Neural progenitor cell (in vitro differentiated cells): ENCODE results near the gene DSTN. TPM values are rescaled to one million over a fixed set of nuclear protein-coding genes. Genes with fewer than 3 reads are reported as not detected.

ENCODE experiments used
- DNase-seq: peaks from one replicate; pipeline ENCODE4 v3.0.0-alpha.2; 2016; ENCODE audit warnings: low spot score
- H2AFZ ChIP-seq: fragments of 200-600 bp; sonication (generic); replicated peaks from 2 replicates; pipeline ENCODE4 v1.6.1; 2016; ENCODE audit warnings: antibody characterized with exemption
- H3F3A ChIP-seq: fragments of 200-600 bp; sonication (generic); 2 replicates; pipeline ENCODE4 v1.6.1; 2016; ENCODE audit warnings: antibody characterized with exemption, low read depth
- H3K27ac ChIP-seq: fragments of 200-600 bp; sonication (generic); 2 replicates; pipeline ENCODE4 v1.5.1; 2016; ENCODE audit warnings: mild to moderate bottlenecking
- H3K27me3 ChIP-seq: fragments of 200-600 bp; sonication (generic); 2 replicates; pipeline ENCODE4 v1.6.1; 2016; ENCODE audit warnings: mild to moderate bottlenecking, moderate library complexity
- H3K36me3 ChIP-seq: fragments of 200-600 bp; sonication (generic); 2 replicates; pipeline ENCODE4 v1.5.1; 2016
- H3K4me1 ChIP-seq: fragments of 200-600 bp; sonication (generic); 2 replicates; pipeline ENCODE4 v1.6.1; 2016; ENCODE audit warnings: mixed run types
- H3K4me2 ChIP-seq: fragments of 200-600 bp; sonication (generic); 2 replicates; pipeline ENCODE4 v1.6.1; 2016
- H3K4me3 ChIP-seq: fragments of 200-600 bp; sonication (generic); 2 replicates; pipeline ENCODE4 v1.5.1; 2016
- H3K79me2 ChIP-seq: fragments of 200-600 bp; sonication (generic); 2 replicates; pipeline ENCODE4 v1.6.1; 2016; ENCODE audit warnings: low read depth
- H3K9ac ChIP-seq: fragments of 200-600 bp; sonication (generic); 2 replicates; pipeline ENCODE4 v1.6.1; 2016
- H3K9me3 ChIP-seq: fragments of 200-600 bp; sonication (generic); 2 replicates; pipeline ENCODE4 v1.5.1; 2016; ENCODE audit warnings: low read depth
- H4K20me1 ChIP-seq: fragments of 200-600 bp; sonication (generic); 2 replicates; pipeline ENCODE4 v1.6.1; 2016; ENCODE audit warnings: low read depth
- H3K27ac Mint-ChIP-seq: 3 replicates; pipeline ENCODE4 v1.8.0; 2021; ENCODE audit warnings: mixed read lengths
- H3K27me3 Mint-ChIP-seq: 2 replicates; pipeline ENCODE4 v1.8.0; 2022; ENCODE audit warnings: low read depth, mild to moderate bottlenecking, inconsistent platforms, moderate library complexity, mixed read lengths; ENCODE audit not compliant: insufficient read depth
- H3K36me3 Mint-ChIP-seq: 3 replicates; pipeline ENCODE4 v1.8.0; 2021; ENCODE audit warnings: mixed read lengths
- H3K4me1 Mint-ChIP-seq: 3 replicates; pipeline ENCODE4 v1.8.0; 2021; ENCODE audit warnings: mixed read lengths
- H3K4me3 Mint-ChIP-seq: 3 replicates; pipeline ENCODE4 v1.8.0; 2021; ENCODE audit warnings: mild to moderate bottlenecking, moderate library complexity, mixed read lengths
- H3K9me3 Mint-ChIP-seq: 3 replicates; pipeline ENCODE4 v1.8.0; 2020; ENCODE audit warnings: mixed read lengths
- EZH2 ChIP-seq: fragments of 200-600 bp; sonication (generic); IDR thresholded peaks from 2 replicates; pipeline ENCODE4 v1.6.1; 2017; ENCODE audit warnings: antibody characterized with exemption, mild to moderate bottlenecking, moderate library complexity
- EZH2phosphoT487 ChIP-seq: fragments of 200-600 bp; sonication (generic); IDR thresholded peaks from 2 replicates; pipeline ENCODE4 v1.6.1; 2017; ENCODE audit warnings: antibody characterized with exemption
- total RNA-seq: library from RNA; depleted of rRNA; stranded (reverse); fragments of >200 nt; gene quantifications from 2 replicates; pipeline ENCODE4 v1.2.3, GENCODE V29; 2015; ENCODE audit warnings: low replicate concordance
- TF ChIP-seq, protein P1 (sequence below): fragments of 200-600 bp; sonication (generic); IDR thresholded peaks from 2 replicates; pipeline ENCODE4 v1.5.1; 2017; ENCODE audit warnings: antibody characterized with exemption, mild to moderate bottlenecking

Gene DSTN
- total RNA-seq, 1 donor from 2014 or later: 158 TPM

DNA sequence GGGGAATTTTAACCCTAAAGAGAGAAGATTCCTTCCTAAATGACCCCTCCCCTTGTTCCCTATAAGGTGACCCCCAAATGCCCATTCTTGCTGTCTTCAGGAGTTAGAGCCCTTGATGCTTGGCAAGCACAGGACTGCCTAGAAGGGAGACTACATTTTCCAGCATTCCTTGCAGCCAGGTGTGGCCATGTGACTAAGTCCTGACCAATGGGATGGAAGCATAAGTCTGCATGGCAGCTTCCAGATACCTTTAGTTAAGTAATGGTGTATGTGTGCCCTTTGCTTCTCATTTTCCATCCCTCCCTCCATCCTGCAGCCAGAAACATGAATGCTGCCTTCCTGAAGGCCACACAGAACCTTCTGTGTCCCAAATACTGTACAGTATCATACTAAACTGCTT lies 44.2 kb upstream of the DSTN start:
- no peak overlapping the region for H3K4me3 ChIP-seq
- H3K27ac ChIP-seq: no peak overlapping the region
- no peak for TF ChIP-seq EZH2phosphoT487
- no peak for TF ChIP-seq EZH2
- TF ChIP-seq, protein P1, sequence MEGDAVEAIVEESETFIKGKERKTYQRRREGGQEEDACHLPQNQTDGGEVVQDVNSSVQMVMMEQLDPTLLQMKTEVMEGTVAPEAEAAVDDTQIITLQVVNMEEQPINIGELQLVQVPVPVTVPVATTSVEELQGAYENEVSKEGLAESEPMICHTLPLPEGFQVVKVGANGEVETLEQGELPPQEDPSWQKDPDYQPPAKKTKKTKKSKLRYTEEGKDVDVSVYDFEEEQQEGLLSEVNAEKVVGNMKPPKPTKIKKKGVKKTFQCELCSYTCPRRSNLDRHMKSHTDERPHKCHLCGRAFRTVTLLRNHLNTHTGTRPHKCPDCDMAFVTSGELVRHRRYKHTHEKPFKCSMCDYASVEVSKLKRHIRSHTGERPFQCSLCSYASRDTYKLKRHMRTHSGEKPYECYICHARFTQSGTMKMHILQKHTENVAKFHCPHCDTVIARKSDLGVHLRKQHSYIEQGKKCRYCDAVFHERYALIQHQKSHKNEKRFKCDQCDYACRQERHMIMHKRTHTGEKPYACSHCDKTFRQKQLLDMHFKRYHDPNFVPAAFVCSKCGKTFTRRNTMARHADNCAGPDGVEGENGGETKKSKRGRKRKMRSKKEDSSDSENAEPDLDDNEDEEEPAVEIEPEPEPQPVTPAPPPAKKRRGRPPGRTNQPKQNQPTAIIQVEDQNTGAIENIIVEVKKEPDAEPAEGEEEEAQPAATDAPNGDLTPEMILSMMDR: no peak
- H3F3A ChIP-seq: peaks cover 7% of the 10 kb centered on the region
- peak; percentile 57 for DNase-seq
- H3K9ac ChIP-seq: no peak overlapping the region
- no peaks in the 10 kb centered on the region for H3K79me2 ChIP-seq
- H3K4me2 ChIP-seq: no peak overlapping the region
- peaks cover 100% of the 10 kb centered on the region for H3K27me3 ChIP-seq
- H3K9me3 Mint-ChIP-seq: peaks cover 7% of the 10 kb centered on the region
- H3K4me1 Mint-ChIP-seq: peaks cover 4% of the 10 kb centered on the region
- no peak overlapping the region for H3K27ac Mint-ChIP-seq
- no peak overlapping the region for H3K4me3 Mint-ChIP-seq
- no peaks in the 10 kb centered on the region for H3K36me3 ChIP-seq
- peaks cover 67% of the 10 kb centered on the region for H3K27me3 Mint-ChIP-seq
- peak overlapping the region; percentile 77 for H2AFZ ChIP-seq
- H3K9me3 ChIP-seq: no peaks in the 10 kb centered on the region
- H4K20me1 ChIP-seq: peaks cover 18% of the 10 kb centered on the region
- no peaks in the 10 kb centered on the region for H3K36me3 Mint-ChIP-seq
- H3K4me1 ChIP-seq: peaks cover 2% of the 10 kb centered on the region

DNA sequence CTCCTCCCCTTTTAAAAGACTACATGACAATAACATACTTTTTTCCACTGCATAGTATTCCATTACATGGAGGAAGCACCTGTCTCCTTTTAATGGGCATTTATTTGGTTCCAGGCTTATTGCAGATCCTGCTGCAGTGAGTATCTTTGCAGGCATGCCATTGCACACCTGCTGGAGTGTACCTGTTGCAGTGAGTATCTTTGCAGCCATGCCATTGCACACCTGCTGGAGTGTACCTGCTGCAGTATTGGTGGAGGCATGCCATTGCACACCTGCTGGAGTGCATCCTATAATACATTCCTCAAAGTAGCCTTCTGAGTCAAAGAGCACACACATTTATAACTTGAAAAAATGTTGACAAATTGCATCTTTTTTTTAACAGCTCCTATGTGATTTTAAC lies 40.3 kb upstream of the DSTN start:
- H3K9me3 Mint-ChIP-seq: peaks cover 7% of the 10 kb centered on the region
- TF ChIP-seq EZH2phosphoT487 (no peak), EZH2 (no peak)
- peaks cover 10% of the 10 kb centered on the region for H3K4me1 ChIP-seq
- H3K27ac ChIP-seq: no peak overlapping the region
- no peak for DNase-seq
- no peak overlapping the region for H2AFZ ChIP-seq
- H3K4me1 Mint-ChIP-seq: peaks cover 18% of the 10 kb centered on the region
- H3K4me3 ChIP-seq: no peak overlapping the region
- peaks cover 25% of the 10 kb centered on the region for H3F3A ChIP-seq
- H3K4me2 ChIP-seq: no peak overlapping the region
- H3K9ac ChIP-seq: no peak overlapping the region
- H3K36me3 ChIP-seq: no peaks in the 10 kb centered on the region
- H3K27me3 Mint-ChIP-seq: peaks cover 59% of the 10 kb centered on the region
- peaks cover 46% of the 10 kb centered on the region for H4K20me1 ChIP-seq
- H3K9me3 ChIP-seq: no peaks in the 10 kb centered on the region
- peak overlapping the region; percentile 38 for H3K4me3 Mint-ChIP-seq
- H3K36me3 Mint-ChIP-seq: no peaks in the 10 kb centered on the region
- H3K79me2 ChIP-seq: no peaks in the 10 kb centered on the region
- H3K27ac Mint-ChIP-seq: no peak overlapping the region
- peaks cover 98% of the 10 kb centered on the region for H3K27me3 ChIP-seq

DNA sequence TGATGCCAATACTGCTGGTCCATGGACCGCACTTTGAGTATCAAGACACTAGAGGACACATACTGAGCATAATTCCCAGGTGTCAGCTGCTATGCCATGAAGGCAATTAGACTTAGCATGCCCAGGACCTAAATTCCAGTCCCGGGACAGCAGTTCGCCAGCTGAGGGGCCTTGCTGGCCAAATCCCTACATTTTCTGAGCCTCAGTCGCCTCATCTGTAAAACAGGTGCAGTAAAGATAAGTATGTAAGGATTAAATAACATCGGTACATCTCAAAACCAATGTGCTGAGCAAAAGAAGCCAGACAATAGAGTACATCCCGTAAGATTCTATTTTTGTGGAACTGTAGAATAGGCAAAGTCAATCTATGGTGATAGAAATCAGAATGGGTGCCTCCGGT lies 39.7 kb upstream of the DSTN start:
- no peak overlapping the region for H3K9ac ChIP-seq
- H3K4me3 ChIP-seq: no peak overlapping the region

More for the DNA sequence above, 39.7 kb upstream of the DSTN start:
- no peaks in the 10 kb centered on the region for H3K79me2 ChIP-seq
- H3K4me1 ChIP-seq: peaks cover 10% of the 10 kb centered on the region
- no peaks in the 10 kb centered on the region for H3K36me3 ChIP-seq
- no peak for DNase-seq
- no peak overlapping the region for H3K4me2 ChIP-seq
- peaks cover 46% of the 10 kb centered on the region for H4K20me1 ChIP-seq
- H3K9me3 Mint-ChIP-seq: peaks cover 7% of the 10 kb centered on the region
- H3K27me3 Mint-ChIP-seq: peaks cover 59% of the 10 kb centered on the region
- H3K36me3 Mint-ChIP-seq: no peaks in the 10 kb centered on the region
- H3K27me3 ChIP-seq: peaks cover 98% of the 10 kb centered on the region
- H3K4me3 Mint-ChIP-seq: peak overlapping the region; percentile 82
- H3F3A ChIP-seq: peaks cover 25% of the 10 kb centered on the region
- peak overlapping the region; percentile 74 for H3K27ac Mint-ChIP-seq
- H3K4me1 Mint-ChIP-seq: peaks cover 18% of the 10 kb centered on the region
- H2AFZ ChIP-seq: no peak overlapping the region
- no peak overlapping the region for H3K27ac ChIP-seq
- TF ChIP-seq EZH2 (no peak), EZH2phosphoT487 (no peak)
- TF ChIP-seq, protein P1: no peak
- H3K9me3 ChIP-seq: no peaks in the 10 kb centered on the region
